CD4-positive, alpha-beta T cell treated with Interferon alpha-2 for 1 hour (primary cell): ENCODE results near the gene IKZF4.

ENCODE experiments used
- DNase-seq, 2 donors: peaks; one replicate each; pipeline ENCODE4 v3.0.0-alpha.2; 2020 to 2022

IKZF4 gene

DNA sequence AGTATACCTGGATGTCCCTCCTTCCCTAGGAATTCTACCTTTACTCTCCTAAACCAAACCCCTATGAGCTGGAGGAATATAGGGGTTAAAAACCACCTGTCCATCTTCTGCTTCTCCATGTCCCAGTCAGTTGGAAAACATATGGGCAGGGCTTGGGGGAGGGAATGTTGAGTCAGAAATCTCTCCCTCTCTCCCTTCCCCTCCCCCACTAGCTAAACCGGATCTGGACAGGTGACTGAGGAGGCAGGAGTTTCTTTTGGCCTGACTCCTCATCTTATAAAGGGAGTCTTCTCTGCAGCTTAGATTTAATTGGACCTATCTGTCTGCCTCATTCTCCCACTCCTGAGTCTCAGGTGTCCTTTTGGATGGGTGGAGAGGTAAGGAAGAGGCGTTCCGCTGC, 65.3 kb downstream of the IKZF4 start:
- no peak for DNase-seq

DNA sequence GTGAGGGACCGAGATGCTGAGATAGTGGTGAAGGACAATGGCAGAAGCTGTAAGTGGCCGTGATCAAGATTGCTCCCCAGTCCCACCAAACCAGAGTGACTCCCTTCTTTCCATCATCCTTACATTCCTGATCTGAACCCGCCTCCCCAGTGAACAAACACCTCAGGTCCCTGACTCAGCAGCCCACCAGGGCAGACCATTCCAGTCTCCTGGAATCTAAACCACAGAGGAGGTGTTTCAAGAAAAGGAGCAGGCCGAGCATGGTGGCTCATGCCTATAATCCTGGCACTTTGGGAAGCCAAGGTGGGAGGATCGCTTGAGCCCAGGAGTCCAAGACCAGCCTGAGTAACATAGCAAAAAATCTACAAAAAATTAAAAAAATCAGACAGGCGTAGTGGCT, 65.8 kb downstream of the IKZF4 start:
- no peak for DNase-seq

DNA sequence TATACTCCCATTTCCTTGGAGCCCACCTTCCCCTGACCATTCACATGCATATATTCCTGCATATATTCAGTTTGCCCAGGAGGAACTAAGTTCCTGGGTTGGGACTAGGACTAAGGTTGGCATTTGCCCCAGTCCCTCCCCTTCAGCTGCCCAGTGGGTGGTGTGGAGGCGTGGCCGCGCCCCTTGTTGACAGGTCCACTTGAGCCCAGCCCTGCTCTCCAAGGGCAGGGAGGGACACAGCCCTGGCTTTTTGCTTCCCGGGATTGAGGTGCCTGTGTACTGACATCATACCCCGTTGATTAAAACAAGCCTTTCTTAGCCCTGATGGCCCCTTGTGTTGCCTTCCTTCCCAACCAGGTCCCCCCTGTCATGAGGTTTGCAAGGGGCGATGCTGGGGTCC, 66.4 kb downstream of the IKZF4 start:
- DNase-seq, result no peak
